NCI-H1694 treated with DMSO at 0.1 percent for 48 hours (cell line): ENCODE measurements around the gene COQ8A.

Experiments used
- DNase-seq: peaks from one replicate; lab custom pipeline; 2025; lab: John Stamatoyannopoulos, UW

COQ8A gene

GRCh38 chr1:227016990-227017389, 76.9 kb downstream of the COQ8A start:
- DNase-seq, result no peak

- no peak for DNase-seq
These were observed 92.3 kb downstream of the COQ8A start for GRCh38 chr1:227032396-227032795.

GRCh38 chr1:227033880-227034279, 93.8 kb downstream of the COQ8A start:
- no peak for DNase-seq

- no peak for DNase-seq
These were observed 95.2 kb downstream of the COQ8A start for GRCh38 chr1:227035316-227035715.

GRCh38 chr1:227037121-227037520, 97.0 kb downstream of the COQ8A start:
- DNase-seq, result no peak
